Measurements from ENCODE around the gene NCOA7. TPM values are rescaled to one million over a fixed set of nuclear protein-coding genes. Genes with fewer than 3 reads are reported as not detected.
"Not testable (repeated sequence)": the region's sequence is repeated elsewhere in the genome, so short reads cannot be mapped to it uniquely, and the experiment has no call there.

Gene NCOA7
- total and polyA plus RNA-seq, 5 experiments from 2014 or later = 9.4 to 48.0 (median 16.5) TPM

DNA sequence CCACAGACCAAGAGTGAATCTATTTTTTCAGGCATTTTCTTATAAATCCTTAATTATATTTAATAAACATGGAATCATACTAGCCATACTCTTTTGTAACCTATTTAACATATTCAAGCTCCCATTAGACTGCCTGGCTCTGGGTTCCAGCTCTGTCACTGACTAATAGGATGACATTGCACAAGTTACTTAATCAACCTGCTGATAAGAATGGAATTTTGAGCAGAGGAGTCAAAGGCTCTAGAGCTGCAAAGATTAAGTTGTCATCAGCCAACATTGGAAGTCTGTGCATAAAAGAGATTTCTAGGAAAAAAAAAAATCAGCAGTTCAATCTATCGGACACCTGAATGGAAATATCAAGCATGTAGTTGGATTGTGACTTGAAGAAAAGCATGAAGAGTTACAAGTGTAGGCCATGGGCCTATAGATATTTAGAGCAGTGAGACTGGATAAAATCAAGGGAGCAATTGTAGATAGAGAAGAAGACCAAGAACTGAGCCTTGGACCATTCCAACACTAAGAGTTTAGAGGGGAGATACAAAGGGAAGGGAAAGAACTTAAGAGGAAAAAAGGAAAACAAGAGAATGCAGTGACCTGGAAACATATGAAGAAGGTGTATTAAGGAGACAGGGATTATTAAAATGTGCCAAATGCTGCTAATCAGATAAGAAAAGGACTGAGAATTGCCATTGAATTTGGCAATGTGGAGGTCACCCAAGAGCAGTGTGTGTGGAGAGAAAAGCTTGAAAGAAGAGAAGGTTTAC lies 154.8 kb downstream of the NCOA7 start:
- no peaks in the 10 kb centered on the region for H3K36me3 Mint-ChIP-seq
- no peaks in the 10 kb centered on the region for H3K9me3 Mint-ChIP-seq
- no peak for DNase-seq
- peaks cover 2 to 13% (median 10%) of the 10 kb centered on the region in 5 donors for H3K27me3 Mint-ChIP-seq
- H3K4me1 Mint-ChIP-seq = no peaks in the 10 kb centered on the region
- POLR2A ChIA-PET = no interaction called here
- no peak overlapping the region for H3K4me3 Mint-ChIP-seq
- H3K27ac Mint-ChIP-seq = no peak overlapping the region
- ATAC-seq = no peak

DNA sequence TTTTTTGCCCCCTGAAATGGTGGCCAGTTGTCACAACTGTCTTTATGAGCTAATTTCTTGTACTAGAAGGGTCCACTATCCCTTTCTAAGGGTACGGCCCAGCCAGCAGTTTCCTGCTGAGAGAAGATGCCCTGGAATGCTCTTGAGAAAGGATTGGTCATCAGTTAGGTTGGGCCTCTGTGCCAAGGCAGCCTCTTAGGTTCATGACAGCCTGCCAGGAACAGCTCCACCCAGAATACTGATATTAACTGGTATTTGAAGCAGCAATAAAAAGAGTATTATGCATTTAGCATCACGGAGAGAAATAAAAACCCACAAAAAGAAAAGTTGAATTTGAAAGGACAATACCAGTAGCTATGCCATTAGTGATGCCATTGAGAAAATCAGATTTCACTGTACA lies 156.9 kb downstream of the NCOA7 start:
- no peak overlapping the region for H3K27ac Mint-ChIP-seq
- H3K27me3 Mint-ChIP-seq = peaks cover 6 to 21% (median 14%) of the 10 kb centered on the region in 5 donors
- no peak for ATAC-seq
- no peak for DNase-seq
- no peak overlapping the region for H3K4me3 Mint-ChIP-seq
- H3K4me1 Mint-ChIP-seq = no peaks in the 10 kb centered on the region
- POLR2A ChIA-PET = interaction anchor here (1.3 kb wide), 1 partner anchor 8 kb away, joined by 3 read pairs; the partner anchor contains the start of gene HINT3
- no peaks in the 10 kb centered on the region for H3K9me3 Mint-ChIP-seq
- H3K36me3 Mint-ChIP-seq = no peaks in the 10 kb centered on the region

DNA sequence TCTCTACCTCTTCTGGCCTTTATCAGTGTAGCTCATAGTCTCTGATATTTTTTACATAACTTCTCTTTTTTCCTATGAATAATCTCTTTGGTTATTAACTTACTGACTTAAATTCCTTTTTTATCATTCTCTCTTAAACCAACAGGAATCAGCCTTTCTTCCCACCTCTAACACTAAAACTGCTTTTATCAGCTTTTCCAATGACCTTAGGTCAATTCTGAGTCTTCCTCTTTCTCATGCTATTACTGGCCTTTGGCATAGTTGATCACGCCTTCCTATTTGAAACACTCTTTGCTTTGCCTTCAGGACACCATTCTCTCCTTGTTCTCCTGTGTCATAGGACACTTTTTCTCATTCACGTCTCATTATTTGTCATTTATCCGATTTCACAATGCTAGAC lies 157.7 kb downstream of the NCOA7 start:
- ATAC-seq (no peak), DNase-seq (no peak)
- Mint-ChIP-seq H3K27me3 (peaks cover 6 to 17% (median 11%) of the 10 kb centered on the region in 5 donors), H3K4me1 (no peaks in the 10 kb centered on the region), H3K36me3 (no peaks in the 10 kb centered on the region), H3K27ac (peak overlapping the region in 1 of 10 donors; percentile 2), H3K4me3 (no peak overlapping the region), H3K9me3 (no peaks in the 10 kb centered on the region)
- POLR2A ChIA-PET = no interaction called here

DNA sequence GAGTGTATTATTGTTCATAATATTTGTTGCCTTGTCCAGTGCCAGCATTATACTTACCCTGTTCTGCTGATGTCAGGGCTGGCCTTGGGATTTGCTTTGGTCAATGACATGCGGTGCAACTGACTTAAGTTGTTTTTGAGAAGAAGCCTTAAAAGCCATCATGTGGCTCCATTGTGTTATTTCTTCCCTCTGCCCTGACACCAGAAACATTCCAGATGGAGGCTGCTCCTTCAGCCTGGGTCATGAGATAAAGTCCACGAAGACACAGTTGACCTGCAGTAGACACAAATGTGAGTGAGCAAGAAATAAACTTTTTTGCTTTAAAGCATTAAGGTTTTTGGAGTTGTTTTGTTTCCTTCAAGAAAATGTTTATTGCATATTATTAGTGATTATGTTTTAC lies 158.3 kb downstream of the NCOA7 start:
- POLR2A ChIA-PET = no interaction called here
- ATAC-seq = no peak

DNA sequence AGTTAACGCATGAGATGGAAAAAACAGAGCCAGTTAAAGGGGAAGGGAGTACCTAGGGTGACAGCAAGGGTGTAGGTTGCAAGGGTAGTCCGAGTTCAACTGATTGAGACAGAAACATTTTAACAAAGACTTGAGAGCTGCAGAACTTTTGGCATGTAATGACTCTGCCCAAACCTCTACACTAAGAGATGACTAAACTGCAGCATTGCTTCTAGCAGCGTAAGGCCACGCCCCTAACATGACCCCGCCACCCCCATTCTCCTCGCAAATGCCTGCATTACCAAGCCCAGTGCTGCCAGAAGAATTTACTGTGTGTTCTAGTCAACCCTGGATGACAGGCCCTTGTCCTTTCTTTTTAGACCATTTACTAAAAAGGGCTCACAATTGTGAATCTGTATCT lies 159.5 kb downstream of the NCOA7 start:
- H3K4me1 Mint-ChIP-seq = peaks cover 0 to 1% (median 0%) of the 10 kb centered on the region in 4 donors
- peaks cover 5 to 17% (median 11%) of the 10 kb centered on the region in 5 donors for H3K27me3 Mint-ChIP-seq
- H3K4me3 Mint-ChIP-seq = no peak overlapping the region
- H3K9me3 Mint-ChIP-seq = no peaks in the 10 kb centered on the region
- H3K27ac Mint-ChIP-seq = no peak overlapping the region
- ATAC-seq (no peak), DNase-seq (no peak)
- no peaks in the 10 kb centered on the region for H3K36me3 Mint-ChIP-seq
- POLR2A ChIA-PET = no interaction called here

More for the DNA sequence above, 158.3 kb downstream of the NCOA7 start:
- Mint-ChIP-seq H3K9me3 (no peaks in the 10 kb centered on the region), H3K4me3 (no peak overlapping the region), H3K36me3 (no peaks in the 10 kb centered on the region), H3K4me1 (no peaks in the 10 kb centered on the region), H3K27me3 (peaks cover 5 to 17% (median 11%) of the 10 kb centered on the region in 5 donors), H3K27ac (no peak overlapping the region)
- DNase-seq = no peak

DNA sequence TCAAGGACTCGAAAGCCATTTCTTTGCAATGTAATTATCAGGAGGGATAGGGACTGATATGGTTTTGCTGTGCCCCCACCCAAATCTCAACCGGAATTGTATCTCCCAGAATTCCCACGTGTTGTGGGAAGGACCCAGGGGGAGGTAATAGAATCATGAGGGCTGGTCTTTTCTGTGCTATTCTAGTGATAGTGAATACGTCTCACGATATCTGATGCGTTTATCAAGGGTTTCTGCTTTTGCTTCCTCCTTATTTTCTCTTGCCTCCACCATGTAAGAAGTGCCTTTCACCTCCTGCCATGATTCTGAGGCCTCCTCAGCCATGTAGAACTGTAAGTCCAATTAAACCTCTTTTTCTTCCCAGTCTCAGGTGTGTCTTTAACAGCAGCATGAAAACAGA lies 160.0 kb downstream of the NCOA7 start:
- H3K9me3 Mint-ChIP-seq, H3K4me1 Mint-ChIP-seq, ATAC-seq, DNase-seq, H3K4me3 Mint-ChIP-seq, H3K36me3 Mint-ChIP-seq, POLR2A ChIA-PET, H3K27ac Mint-ChIP-seq: not testable (repeated sequence)
- H3K27me3 Mint-ChIP-seq = peaks cover 5 to 17% (median 11%) of the 10 kb centered on the region in 5 donors

DNA sequence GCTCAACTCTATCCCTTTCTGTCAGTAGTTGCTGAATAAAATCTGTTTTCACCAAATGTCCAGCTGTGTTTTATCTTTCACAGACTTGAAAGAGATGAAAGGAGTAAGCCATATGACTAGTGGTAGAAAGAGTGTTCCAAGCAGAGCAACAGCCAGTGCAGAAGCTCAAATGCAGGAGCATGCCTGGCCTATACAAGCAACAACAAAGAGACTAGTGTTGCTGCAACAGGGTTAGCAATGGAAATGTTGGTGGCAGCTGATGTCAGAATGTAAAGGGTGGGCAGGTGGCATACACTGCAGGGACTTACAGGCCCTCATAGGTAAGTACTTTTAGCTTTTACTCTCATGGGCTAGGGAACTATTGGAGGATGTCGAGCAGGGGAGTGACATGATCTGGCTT lies 160.6 kb downstream of the NCOA7 start:
- no peak overlapping the region for H3K4me3 Mint-ChIP-seq
- peaks cover 5 to 17% (median 11%) of the 10 kb centered on the region in 5 donors for H3K27me3 Mint-ChIP-seq
- POLR2A ChIA-PET = no interaction called here
- DNase-seq = no peak
- no peak for ATAC-seq
- H3K4me1 Mint-ChIP-seq = peaks cover 0 to 8% (median 3%) of the 10 kb centered on the region in 4 donors
- no peaks in the 10 kb centered on the region for H3K36me3 Mint-ChIP-seq
- no peaks in the 10 kb centered on the region for H3K9me3 Mint-ChIP-seq
- no peak overlapping the region for H3K27ac Mint-ChIP-seq

- H3K27ac Mint-ChIP-seq = no peak overlapping the region
- peak in 1 of 10 donors; percentile 4 for DNase-seq
- ATAC-seq = no peak
- POLR2A ChIA-PET = interaction anchor here (1.1 kb wide), 1 partner anchor 118 kb away, joined by 3 read pairs; no protein-coding TSS in a partner anchor
- peaks cover 0 to 12% (median 3%) of the 10 kb centered on the region in 4 donors for H3K4me1 Mint-ChIP-seq
- H3K36me3 Mint-ChIP-seq = no peaks in the 10 kb centered on the region
- no peaks in the 10 kb centered on the region for H3K9me3 Mint-ChIP-seq
- H3K27me3 Mint-ChIP-seq = peaks cover 5 to 17% (median 11%) of the 10 kb centered on the region in 5 donors
- no peak overlapping the region for H3K4me3 Mint-ChIP-seq
These were observed 162.2 kb downstream of the NCOA7 start for GRCh38 chr6:125952764-125953501.

- Mint-ChIP-seq H3K36me3 (no peaks in the 10 kb centered on the region), H3K9me3 (no peaks in the 10 kb centered on the region), H3K27me3 (peaks cover 5 to 17% (median 11%) of the 10 kb centered on the region in 5 donors), H3K4me1 (peaks cover 0 to 12% (median 3%) of the 10 kb centered on the region in 4 donors), H3K27ac (no peak overlapping the region), H3K4me3 (no peak overlapping the region)
- POLR2A ChIA-PET = interaction anchor here (1.1 kb wide), 1 partner anchor 118 kb away, joined by 3 read pairs; no protein-coding TSS in a partner anchor
- DNase-seq = no peak
- no peak for ATAC-seq
These were observed 162.7 kb downstream of the NCOA7 start for GRCh38 chr6:125953502-125953875.

DNA sequence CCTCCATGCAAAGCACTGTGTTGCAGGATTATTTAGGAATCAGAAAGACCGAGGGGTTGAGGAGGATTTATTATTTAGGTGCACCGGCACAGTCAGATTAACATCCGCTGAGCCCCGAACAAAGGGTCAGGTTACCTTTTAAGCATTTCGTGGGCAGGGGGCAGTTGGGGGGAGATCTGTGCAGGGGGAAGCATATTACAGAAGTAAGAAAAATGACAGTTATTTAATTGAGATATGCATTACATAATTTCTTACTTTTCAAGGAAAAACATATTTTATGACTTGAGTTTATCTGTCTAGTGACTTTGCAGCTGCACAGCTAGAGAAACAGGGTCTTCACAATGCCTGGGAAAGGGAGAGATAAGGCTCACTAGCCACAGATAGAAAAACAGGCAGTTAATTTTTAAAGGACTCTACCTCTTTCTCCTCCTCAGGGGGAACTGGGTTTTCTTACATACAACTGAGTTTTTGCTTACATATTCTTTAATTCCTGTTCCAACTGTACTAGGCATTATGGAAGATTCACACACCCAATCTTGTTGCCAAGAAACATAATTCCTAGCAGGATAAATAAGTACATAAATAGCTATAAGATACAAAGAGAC lies 164.1 kb downstream of the NCOA7 start:
- POLR2A ChIA-PET = interaction anchor here (4.8 kb wide), 1 partner anchor 164 kb away, joined by 68 read pairs; the partner anchor contains the start of gene NCOA7
- ATAC-seq (no peak), DNase-seq (no peak)
- H3K27me3 Mint-ChIP-seq = peaks cover 5 to 17% (median 10%) of the 10 kb centered on the region in 5 donors
- peak overlapping the region in 6 of 10 donors; percentile 14 to 85 (median 27) for H3K27ac Mint-ChIP-seq
- no peaks in the 10 kb centered on the region for H3K9me3 Mint-ChIP-seq
- peak overlapping the region in 4 of 10 donors; percentile 2 to 63 (median 42) for H3K4me3 Mint-ChIP-seq
- H3K4me1 Mint-ChIP-seq = peaks cover 0 to 12% (median 3%) of the 10 kb centered on the region in 4 donors
- H3K36me3 Mint-ChIP-seq = no peaks in the 10 kb centered on the region

DNA sequence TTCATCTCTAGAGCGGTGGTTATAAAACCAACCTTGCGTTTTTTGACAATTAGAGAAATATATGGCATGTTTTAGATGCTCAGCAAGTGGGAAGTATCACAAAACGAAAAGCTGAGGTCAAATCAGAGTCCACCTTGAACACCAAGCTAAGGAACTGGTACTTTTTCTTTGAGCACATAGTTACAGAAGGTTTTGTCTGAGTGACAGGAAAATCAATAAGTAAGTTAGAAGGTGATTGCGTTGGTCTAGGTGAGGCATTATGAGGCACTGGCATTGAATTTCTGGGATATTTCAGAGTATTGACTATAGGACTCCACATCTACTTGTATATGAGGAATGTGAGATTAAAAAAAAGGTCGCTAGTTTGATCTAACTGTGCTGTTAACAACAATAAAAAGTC lies 165.2 kb downstream of the NCOA7 start:
- no peaks in the 10 kb centered on the region for H3K9me3 Mint-ChIP-seq
- peak overlapping the region in 2 of 10 donors; percentile 83 to 95 for H3K27ac Mint-ChIP-seq
- no peak for ATAC-seq
- no peak for DNase-seq
- POLR2A ChIA-PET = interaction anchor here (0.9 to 4.8 kb wide), 7 partner anchors 9 to 208 kb away, joined by 3 to 68 read pairs (median 6); partner anchors contain the start of genes NCOA7 and TRMT11
- peak overlapping the region in 1 of 10 donors; percentile 55 for H3K4me3 Mint-ChIP-seq
- peaks cover 0 to 21% (median 4%) of the 10 kb centered on the region in 4 donors for H3K4me1 Mint-ChIP-seq
- H3K36me3 Mint-ChIP-seq = peaks cover 0 to 2% (median 0%) of the 10 kb centered on the region in 3 donors
- peaks cover 5 to 17% (median 8%) of the 10 kb centered on the region in 5 donors for H3K27me3 Mint-ChIP-seq
